Stimulated activated CD4-positive, alpha-beta T cell treated with anti-CD3 and anti-CD28 coated beads, Interleukin-4, amount 100 ng/mL, for 4 hours (primary cell): ENCODE data around the gene PPM1G.
"Not testable (repeated sequence)": the region's sequence is repeated elsewhere in the genome, so short reads cannot be mapped to it uniquely, and the experiment has no call there.

ENCODE experiments used
- DNase-seq, 2 experiments: peaks; one replicate each; pipeline ENCODE4 v3.0.0-alpha.2; 2020

PPM1G gene

GRCh38 chr2:27375513-27376099, 33.8 kb downstream of the PPM1G start:
- no peak for DNase-seq

- DNase-seq, result no peak
These were observed 35.8 kb downstream of the PPM1G start for GRCh38 chr2:27373567-27373966.

- no peak for DNase-seq
These were observed 36.5 kb downstream of the PPM1G start for GRCh38 chr2:27372937-27373336.

DNA sequence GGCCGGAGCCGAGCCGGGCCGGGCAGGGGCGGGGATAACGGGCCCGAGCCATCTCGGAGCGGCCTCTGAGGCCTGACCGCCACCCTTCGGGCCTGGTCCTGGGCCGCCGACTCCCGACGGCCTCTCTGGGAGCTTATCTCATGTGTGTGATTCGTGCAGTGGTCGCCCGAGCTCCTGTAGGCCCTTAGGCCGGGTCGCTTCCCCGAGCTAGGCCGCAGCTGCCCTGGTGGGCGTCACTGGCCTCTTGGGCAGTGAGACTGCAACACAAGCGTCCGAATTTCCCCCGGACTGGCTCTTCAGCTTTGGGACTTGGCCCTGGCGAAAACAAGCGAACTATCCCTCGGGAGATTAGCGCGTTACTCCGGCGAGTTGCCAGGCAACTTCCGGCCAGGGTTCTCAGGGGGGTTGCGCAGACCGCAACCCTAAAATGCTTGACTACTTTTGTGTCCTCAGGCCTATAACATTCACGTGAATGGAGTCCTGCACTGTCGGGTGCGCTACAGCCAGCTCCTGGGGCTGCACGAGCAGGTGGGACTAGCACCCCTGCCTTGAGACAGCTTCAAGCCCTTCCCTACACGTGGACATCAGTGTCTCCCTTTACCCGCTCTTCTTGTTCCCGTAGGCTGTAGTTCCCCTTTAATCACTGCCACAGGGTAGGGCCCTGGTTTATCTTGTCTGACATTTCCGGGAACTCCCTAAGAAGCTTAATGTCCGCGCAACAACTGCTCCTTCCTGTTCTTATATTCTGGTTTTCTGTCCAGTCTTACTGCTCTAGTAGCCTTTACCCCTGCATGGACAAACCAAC, 38.4 kb downstream of the PPM1G start:
- peak in 1 of 2 experiments; percentile 14 for DNase-seq

DNA sequence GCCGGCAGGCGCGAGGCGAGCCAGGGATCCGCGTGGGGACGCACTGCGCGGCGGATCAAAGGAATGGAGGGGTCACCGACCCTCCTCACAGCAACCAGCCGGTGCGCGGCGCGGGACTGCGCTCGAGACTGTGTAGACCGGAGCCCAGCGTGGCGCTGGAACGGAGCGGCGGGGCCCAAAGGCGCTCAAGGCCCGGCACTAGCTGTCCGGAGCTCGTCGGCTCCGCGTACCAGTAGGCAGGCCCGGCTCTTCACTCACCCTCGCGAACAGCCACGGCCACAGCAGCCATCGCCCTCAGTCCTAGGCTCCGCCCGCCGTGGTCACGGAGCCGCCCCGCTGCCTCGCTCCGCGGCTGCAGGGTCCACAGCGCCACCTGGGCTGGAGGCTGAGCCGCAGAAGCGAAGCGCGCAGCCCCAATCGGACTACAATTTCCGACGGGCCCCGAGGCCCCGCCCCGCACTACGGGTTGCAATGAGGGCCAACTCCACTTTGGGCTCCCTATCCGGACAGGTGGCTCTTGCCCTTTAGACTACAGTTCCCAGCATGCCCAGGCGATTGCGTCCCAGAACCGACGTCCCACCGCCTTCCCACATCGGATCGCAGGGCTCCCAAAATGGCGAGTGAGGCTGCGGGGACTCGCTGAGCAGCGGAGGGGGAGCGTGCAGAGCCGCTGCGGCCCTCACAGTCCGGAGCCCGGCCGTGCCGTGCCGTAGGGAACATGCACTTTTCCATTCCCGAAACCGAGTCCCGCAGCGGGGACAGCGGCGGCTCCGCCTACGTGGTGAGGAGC, 39.2 kb downstream of the PPM1G start, which contains the start of the genes EIF2B4 and SNX17:
TSS of gene EIF2B4 (minus strand) at position 313 of the 790 bp plus-strand sequence. CDS start at position 289, 24 bp downstream.
TSS of gene SNX17 (plus strand) at position 591 of the 790 bp plus-strand sequence. CDS start at position 719, 128 bp downstream.
- peak; percentile 98 to 100 for DNase-seq

GRCh38 chr2:27369471-27370025, 39.8 kb downstream of the PPM1G start:
- DNase-seq, result no peak

- no peak for DNase-seq
These were observed 45.5 kb downstream of the PPM1G start for GRCh38 chr2:27363933-27364332.

GRCh38 chr2:27362678-27363420, 46.5 kb downstream of the PPM1G start:
- DNase-seq, result no peak

- DNase-seq, result peak; percentile 82 to 93
These were observed 52.8 kb downstream of the PPM1G start, which contains the start of gene GTF3C2 for GRCh38 chr2:27356382-27357181. Gene GTF3C2 (minus strand): TSS chr2:27356764. CDS start chr2:27343554, 13,210 bp downstream.

DNA sequence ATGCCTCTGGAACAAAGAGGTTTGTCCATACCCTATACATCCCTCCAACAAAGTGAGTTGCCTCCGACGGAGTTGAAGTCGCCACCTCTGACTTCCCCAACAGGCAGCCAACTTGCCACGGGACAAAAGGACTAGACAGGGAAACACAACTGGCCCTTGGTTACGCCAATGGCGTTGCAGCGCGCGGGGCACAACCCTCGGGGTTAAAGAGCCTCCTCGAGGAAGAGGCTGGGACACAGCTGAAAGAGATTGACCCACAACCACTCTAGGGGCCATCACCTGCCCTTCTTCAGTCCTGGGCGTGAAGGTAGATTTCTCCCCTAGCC, 53.4 kb downstream of the PPM1G start:
- DNase-seq, result no peak

DNA sequence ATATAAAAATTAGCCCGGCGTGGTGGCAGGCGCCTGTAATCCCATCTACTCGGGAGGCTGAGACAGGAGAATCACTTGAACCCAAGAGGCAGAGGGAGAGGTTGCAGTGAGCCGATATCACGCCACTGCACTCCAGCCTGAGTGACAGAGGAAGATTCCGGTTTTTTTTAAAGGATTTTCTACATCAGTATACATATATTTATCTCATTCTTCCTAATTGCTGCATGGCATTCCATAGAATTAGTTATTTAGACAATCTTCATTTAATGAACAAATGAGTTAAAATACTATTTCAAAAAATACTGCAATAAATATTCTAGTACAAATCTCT, 54.8 kb downstream of the PPM1G start:
- no peak for DNase-seq

DNA sequence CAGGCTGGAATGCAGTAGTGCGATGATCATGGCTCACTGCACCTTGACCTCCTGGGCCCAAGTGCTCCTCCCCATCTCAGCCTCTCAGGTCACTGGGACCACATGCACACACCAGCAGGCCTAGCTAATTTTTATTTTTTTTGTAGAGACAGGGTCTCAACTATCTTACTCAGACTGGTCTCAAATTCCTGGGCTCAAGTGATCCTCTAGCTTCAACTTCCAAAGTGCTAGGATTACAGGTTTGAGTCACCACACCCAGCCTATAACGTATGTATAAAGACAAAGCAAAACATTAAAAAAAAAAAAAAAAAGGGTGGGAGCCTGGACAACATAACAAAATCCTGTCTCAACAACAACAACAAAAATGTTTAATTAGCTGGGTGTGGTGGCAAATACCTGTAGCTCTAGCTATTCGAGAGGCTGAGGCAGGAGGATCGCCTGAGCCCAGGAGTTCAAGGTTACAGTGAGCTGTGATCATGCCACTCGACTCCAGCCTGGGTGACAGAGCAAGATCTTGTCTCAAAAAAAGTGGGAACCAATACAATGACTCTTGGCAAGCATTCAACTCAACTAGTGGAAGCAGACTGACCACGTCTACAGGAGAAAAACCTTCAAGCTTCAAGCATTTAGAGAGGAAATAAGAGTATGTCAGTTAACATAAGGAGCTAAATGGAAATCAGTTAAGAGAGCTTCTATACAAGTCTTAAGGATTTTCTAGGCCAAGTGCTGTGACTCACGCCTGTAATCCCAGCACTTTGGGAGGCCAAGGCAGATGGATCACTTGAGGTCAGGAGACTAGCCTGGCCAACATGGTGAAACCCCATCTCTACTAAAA, 55.4 kb downstream of the PPM1G start:
- no peak for DNase-seq

DNA sequence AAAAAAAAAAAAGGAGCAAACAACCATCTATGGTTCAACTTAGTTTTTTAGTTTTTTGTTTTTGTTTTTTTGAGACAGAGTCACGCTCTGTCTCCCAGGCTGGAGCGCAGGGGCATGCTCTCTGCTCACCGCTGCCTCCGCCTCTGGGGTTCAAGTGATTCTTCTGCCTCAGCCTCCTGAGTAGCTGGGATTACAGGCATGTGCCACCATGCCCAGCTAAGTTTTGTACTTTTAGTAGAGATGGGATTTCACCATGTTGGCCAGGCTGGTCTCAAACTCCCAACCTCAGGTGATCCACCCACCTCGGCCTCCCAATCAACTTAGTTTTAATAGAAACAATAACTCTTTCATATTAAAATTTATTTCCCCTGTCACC, 56.0 kb downstream of the PPM1G start:
- not testable (repeated sequence) for DNase-seq

- no peak for DNase-seq
These were observed 57.4 kb downstream of the PPM1G start for GRCh38 chr2:27351802-27352598.

GRCh38 chr2:27350106-27350693, 59.2 kb downstream of the PPM1G start:
- no peak for DNase-seq

- no peak for DNase-seq
These were observed 61.8 kb downstream of the PPM1G start for GRCh38 chr2:27347641-27348040.

DNA sequence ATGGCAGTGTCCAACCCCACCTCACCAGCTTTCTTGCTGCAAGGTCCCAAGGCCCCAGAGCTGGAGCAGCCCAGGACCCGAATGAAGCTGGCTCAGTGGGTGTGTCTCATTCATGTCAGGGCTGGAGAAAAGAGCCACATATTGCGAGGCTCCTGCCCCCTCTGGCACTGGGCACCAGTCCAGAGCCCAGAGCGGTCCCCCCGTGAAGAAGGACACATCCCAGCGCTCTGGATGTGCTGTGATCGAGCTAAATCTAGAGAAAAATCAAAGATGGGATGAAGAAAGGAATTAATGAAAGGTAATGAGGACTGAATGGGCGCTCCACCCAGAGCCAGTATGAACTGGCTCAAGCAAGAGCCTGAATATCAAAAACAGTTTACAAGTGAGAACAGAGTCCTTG, 73.2 kb downstream of the PPM1G start:
- DNase-seq, result no peak

DNA sequence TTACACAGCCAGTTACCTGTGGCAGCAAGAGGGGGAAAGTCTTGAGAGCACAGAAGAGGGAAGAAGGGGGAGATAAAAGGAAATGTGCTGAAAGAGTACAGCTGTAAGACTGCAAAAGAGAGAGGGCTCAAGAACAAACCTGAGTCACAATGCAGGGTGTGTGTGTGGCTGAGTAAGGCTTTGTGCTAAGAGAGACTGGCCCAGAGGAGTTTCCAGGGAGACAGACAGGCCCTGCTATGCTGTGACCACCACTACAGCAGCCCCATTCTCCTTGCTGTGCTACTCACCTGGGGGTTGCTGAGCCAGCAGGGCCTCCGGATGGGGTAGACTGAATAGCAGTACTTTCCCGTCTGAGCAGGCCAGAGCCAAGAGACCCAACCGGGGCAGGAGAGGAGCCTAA, 74.1 kb downstream of the PPM1G start:
- DNase-seq, result no peak
